ENCODE results near the gene TCF15. TPM values are rescaled to one million over a fixed set of nuclear protein-coding genes. Genes with fewer than 3 reads are reported as not detected.

Gene TCF15
- total and polyA plus RNA-seq, 2 experiments from 2014 or later, result 3.8 to 4.0 TPM

- TF ChIP-seq ZNF462 (CRISPR knock-in tag; IDR thresholded peaks at IDR 0.05) (no peak), CREB1 (CRISPR knock-in tag; IDR thresholded peaks at IDR 0.05; ENCODE audit: low read depth) (no peak), ZNF114 (CRISPR knock-in tag; IDR thresholded peaks at IDR 0.05) (no peak), NANOG (IDR thresholded peaks at IDR 0.05; ENCODE audit: borderline replicate concordance) (no peak)
Observed at GRCh38 chr20:646868-647233, 36.7 kb upstream of the TCF15 start (continued).

GRCh38 chr20:646107-646867, 36.2 kb upstream of the TCF15 start:
- Histone ChIP-seq H3F3A (replicated peaks; ENCODE audit: low read depth) (peaks cover 7% of the 10 kb centered on the region; the same call in 1 of the 2 replicates), H3K4me2 (no peak overlapping the region), H3K4me1 (ENCODE audit: insufficient read depth) (peaks cover 4% of the 10 kb centered on the region; the same call in 1 of the 2 replicates), H2AFZ (no peak overlapping the region), H3K27me3 (ENCODE audit: insufficient read depth) (no peaks in the 10 kb centered on the region), H3K27ac (ENCODE audit: low read depth) (0 out of 2 replicates have a peak overlapping the region, but pooled peaks have one; percentile 15), H4K20me1 (replicated peaks; ENCODE audit: insufficient read depth) (no peaks in the 10 kb centered on the region; the same call in 1 of the 2 replicates), H3K4me3 (no peak overlapping the region), H3K9me2 (ENCODE audit: insufficient read depth) (no peaks in the 10 kb centered on the region), H3K36me3 (ENCODE audit: insufficient read depth) (no peaks in the 10 kb centered on the region), H3K79me2 (replicated peaks; ENCODE audit: insufficient read depth) (no peaks in the 10 kb centered on the region)
- ATAC-seq (no peak), DNase-seq (ENCODE audit: low spot score) (no peak)
- Mint-ChIP-seq H3K4me3 (no peak overlapping the region), H3K4me1 (peaks cover 16% of the 10 kb centered on the region), H3K27ac (no peak overlapping the region), H3K36me3 (ENCODE audit: low read depth) (peaks cover 46% of the 10 kb centered on the region), H3K9me3 (peaks cover 10% of the 10 kb centered on the region; the same call in 2 of the 3 replicates), H3K27me3 (ENCODE audit: insufficient read depth, low read depth, poor library complexity) (peaks cover 21% of the 10 kb centered on the region)
- no peak for TF ChIP-seq CREB1 (CRISPR knock-in tag; IDR thresholded peaks at IDR 0.05; ENCODE audit: low read depth)
- no peak for TF ChIP-seq REST (IDR thresholded peaks at IDR 0.05; ENCODE audit: unreplicated experiment)
- TF ChIP-seq ZNF114 (CRISPR knock-in tag; IDR thresholded peaks at IDR 0.05), result no peak
- TF ChIP-seq CTCF (conservative IDR thresholded peaks at IDR 0.05; ENCODE audit: low read depth in 2 of 2), result no peak
- TF ChIP-seq ZNF331 (CRISPR knock-in tag; IDR thresholded peaks at IDR 0.05; ENCODE audit: low read depth), result no peak
- TF ChIP-seq EZH2phosphoT487 (IDR thresholded peaks at IDR 0.05; ENCODE audit: unreplicated experiment), result no peak

Data from GM23338 (cell line).